ENCODE results near the gene TMEM267.

The TMEM267 gene

GRCh38 chr5:43415935-43416802 lies 67.5 kb downstream of the TMEM267 start:
- no peak for TF ChIP-seq CTCF (IDR thresholded peaks at IDR 0.05; ENCODE audit: unreplicated experiment in 3 of 3)
- Mint-ChIP-seq H3K4me1 (peaks cover 13% of the 10 kb centered on the region), H3K27me3 (ENCODE audit: low read depth) (peaks cover 7% of the 10 kb centered on the region), H3K27ac (no peak overlapping the region), H3K4me3 (no peak overlapping the region), H3K36me3 (ENCODE audit: low read depth) (no peaks in the 10 kb centered on the region), H3K9me3 (no peaks in the 10 kb centered on the region)

- no peak for TF ChIP-seq CTCF (IDR thresholded peaks at IDR 0.05; ENCODE audit: unreplicated experiment in 3 of 3)
- H3K4me1 Mint-ChIP-seq, result peaks cover 13% of the 10 kb centered on the region
- H3K27me3 Mint-ChIP-seq (ENCODE audit: low read depth), result peaks cover 7% of the 10 kb centered on the region
- no peak overlapping the region for H3K27ac Mint-ChIP-seq
- no peak overlapping the region for H3K4me3 Mint-ChIP-seq
- H3K9me3 Mint-ChIP-seq, result no peaks in the 10 kb centered on the region
- no peaks in the 10 kb centered on the region for H3K36me3 Mint-ChIP-seq (ENCODE audit: low read depth)
Observed at GRCh38 chr5:43413966-43414365, 69.7 kb downstream of the TMEM267 start.

- Mint-ChIP-seq H3K27me3 (ENCODE audit: low read depth) (peaks cover 7% of the 10 kb centered on the region), H3K4me1 (peaks cover 13% of the 10 kb centered on the region), H3K36me3 (ENCODE audit: low read depth) (no peaks in the 10 kb centered on the region), H3K9me3 (no peaks in the 10 kb centered on the region), H3K27ac (no peak overlapping the region), H3K4me3 (no peak overlapping the region)
- TF ChIP-seq CTCF (IDR thresholded peaks at IDR 0.05; ENCODE audit: unreplicated experiment in 3 of 3), result no peak
Observed at GRCh38 chr5:43412644-43413043, 71.0 kb downstream of the TMEM267 start.

GRCh38 chr5:43412156-43412555 lies 71.5 kb downstream of the TMEM267 start, which contains the start of gene CCL28:
Gene CCL28, minus strand, starts transcription at chr5:43412391. Its CDS starts 75 bp downstream, at chr5:43412316.
- no peaks in the 10 kb centered on the region for H3K36me3 Mint-ChIP-seq (ENCODE audit: low read depth)
- no peaks in the 10 kb centered on the region for H3K9me3 Mint-ChIP-seq
- H3K4me1 Mint-ChIP-seq, result peaks cover 11% of the 10 kb centered on the region
- H3K27ac Mint-ChIP-seq, result no peak within 1 kb of the TSS
- no peak within 1 kb of the TSS for H3K4me3 Mint-ChIP-seq
- H3K27me3 Mint-ChIP-seq (ENCODE audit: low read depth), result peaks cover 7% of the 10 kb centered on the region
- TF ChIP-seq CTCF (IDR thresholded peaks at IDR 0.05; ENCODE audit: unreplicated experiment in 3 of 3), result no peak

GRCh38 chr5:43411495-43411894 lies 72.2 kb downstream of the TMEM267 start:
- Mint-ChIP-seq H3K4me3 (no peak overlapping the region), H3K27me3 (ENCODE audit: low read depth) (peaks cover 7% of the 10 kb centered on the region), H3K27ac (no peak overlapping the region), H3K4me1 (peaks cover 7% of the 10 kb centered on the region), H3K36me3 (ENCODE audit: low read depth) (no peaks in the 10 kb centered on the region), H3K9me3 (peaks cover 2% of the 10 kb centered on the region)
- no peak for TF ChIP-seq CTCF (IDR thresholded peaks at IDR 0.05; ENCODE audit: unreplicated experiment in 3 of 3)

GRCh38 chr5:43410414-43410813 lies 73.3 kb downstream of the TMEM267 start:
- no peak overlapping the region for H3K27ac Mint-ChIP-seq
- TF ChIP-seq CTCF (IDR thresholded peaks at IDR 0.05; ENCODE audit: unreplicated experiment in 3 of 3), result no peak
- H3K9me3 Mint-ChIP-seq, result peaks cover 4% of the 10 kb centered on the region
- peaks cover 2% of the 10 kb centered on the region for H3K27me3 Mint-ChIP-seq (ENCODE audit: low read depth)
- no peaks in the 10 kb centered on the region for H3K36me3 Mint-ChIP-seq (ENCODE audit: low read depth)
- H3K4me3 Mint-ChIP-seq, result no peak overlapping the region
- no peaks in the 10 kb centered on the region for H3K4me1 Mint-ChIP-seq
